ENCODE data around the gene SUB1.

SUB1 gene

GRCh38 chr5:32645246-32645645, 59.9 kb downstream of the SUB1 start:
- no peak for DNase-seq (ENCODE audit: low spot score)

- no peak for DNase-seq (ENCODE audit: low spot score)
These were observed 61.0 kb downstream of the SUB1 start for GRCh38 chr5:32646061-32646969.

GRCh38 chr5:32651088-32651487, 65.7 kb downstream of the SUB1 start:
- no peak for DNase-seq (ENCODE audit: low spot score)

DNA sequence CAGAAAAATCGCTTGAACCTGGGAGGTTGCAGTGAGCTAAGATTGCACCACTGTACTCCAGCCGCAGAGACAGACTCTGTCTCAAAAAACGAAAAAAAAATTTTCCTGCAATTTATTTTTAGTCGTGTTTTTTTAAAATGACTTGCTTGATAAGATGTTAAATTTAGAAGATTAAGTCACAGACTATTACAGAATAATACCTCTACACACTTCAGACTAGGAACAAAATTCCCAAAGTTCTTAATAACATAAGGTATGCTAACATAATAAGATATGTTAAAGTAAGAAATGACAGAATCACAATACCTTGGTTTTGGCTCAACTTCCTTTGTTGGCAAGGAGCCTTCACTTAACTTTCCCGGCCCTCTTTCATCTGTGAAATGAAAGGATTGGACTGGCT, 66.3 kb downstream of the SUB1 start:
- DNase-seq (ENCODE audit: low spot score) = no peak
